T follicular helper cell (primary cell): ENCODE results near the gene BRSK2.

Experiments used
- DNase-seq: peaks from one replicate; pipeline ENCODE4 v3.0.0-alpha.2; 2020; ENCODE audit warnings: low read depth

BRSK2 gene

DNA sequence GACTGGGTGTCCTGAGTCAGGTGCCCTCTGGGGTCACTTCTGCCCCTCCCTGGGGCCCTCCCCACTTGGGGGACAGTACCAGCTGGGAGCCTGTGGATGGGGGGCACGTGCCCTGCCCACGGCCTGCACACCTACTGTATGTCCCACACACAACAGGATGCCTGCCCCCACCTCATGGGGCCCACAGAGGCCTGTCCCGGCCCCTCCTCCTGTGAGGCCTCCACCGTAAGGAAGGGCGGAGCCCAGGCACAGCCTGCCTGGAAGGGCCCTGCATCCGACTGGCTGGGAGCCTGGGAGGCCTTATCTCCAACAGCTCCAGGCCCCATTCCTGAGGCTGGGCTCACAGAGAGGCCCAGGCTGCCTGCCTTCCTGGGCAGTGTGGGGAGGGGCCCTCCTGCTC, 47.8 kb downstream of the BRSK2 start:
- DNase-seq, result no peak

- no peak for DNase-seq
Measured at GRCh38 chr11:1438261-1438966, 48.7 kb downstream of the BRSK2 start.

DNA sequence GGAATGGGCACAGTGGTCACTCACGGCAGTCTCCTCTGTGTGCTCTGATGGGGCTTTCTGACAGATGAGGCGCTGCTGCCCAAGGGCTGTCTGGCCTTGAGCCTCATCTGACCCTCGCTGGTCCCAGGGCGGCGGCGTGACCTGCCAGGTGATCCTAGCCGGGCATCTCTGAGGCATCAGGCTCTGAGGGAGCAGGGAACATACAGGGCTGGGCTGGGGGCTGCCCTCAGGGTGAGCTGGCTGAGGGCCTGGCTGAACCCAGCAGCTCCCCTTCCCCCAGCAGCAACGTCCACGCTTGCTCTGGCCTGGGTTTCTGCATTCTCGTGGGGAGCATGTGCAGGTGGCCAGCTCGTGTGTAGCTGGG, 49.2 kb downstream of the BRSK2 start:
- no peak for DNase-seq

- DNase-seq, result no peak
Measured at GRCh38 chr11:1439341-1439740, 49.6 kb downstream of the BRSK2 start.

DNA sequence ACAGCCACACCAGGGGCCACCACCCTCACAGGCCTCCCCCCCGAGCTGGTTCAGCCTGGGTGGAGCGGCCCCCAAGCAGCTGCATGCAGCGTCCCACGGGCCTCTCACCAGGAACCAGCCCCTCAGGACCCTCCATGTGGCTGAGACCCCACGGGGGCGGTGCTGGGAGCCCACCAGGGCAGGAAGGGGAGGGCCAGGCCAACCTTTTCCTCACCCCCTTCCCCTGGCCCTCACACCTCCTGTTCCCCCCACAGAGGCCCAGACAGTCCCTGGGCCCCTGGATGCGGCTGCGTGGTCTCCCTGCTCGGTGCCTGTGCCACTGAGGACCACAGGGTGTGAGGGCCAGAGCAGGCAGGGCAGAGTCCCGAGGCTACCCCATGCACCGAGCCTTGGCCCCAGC, 50.3 kb downstream of the BRSK2 start:
- no peak for DNase-seq

- DNase-seq, result no peak
Measured at GRCh38 chr11:1440496-1440895, 50.8 kb downstream of the BRSK2 start.

DNA sequence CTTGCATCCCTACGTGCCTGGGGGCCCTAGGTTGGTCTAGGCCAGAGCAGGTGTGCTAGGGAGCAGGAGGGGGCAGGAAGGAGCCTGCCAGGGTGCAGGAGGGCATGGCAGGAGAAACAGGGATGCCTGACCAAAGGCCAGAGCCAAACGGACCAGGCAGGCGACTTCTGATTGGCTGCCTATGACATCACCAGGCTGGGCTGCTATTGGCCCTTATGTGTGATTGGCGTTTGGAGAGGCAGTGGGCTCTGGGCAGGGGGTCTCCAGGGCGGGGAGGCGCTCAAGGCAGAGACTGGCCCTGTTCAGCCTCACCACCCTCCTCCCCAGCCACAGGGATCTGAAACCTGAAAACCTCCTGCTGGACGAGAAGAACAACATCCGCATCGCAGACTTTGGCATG, 52.4 kb downstream of the BRSK2 start:
- DNase-seq, result no peak

DNA sequence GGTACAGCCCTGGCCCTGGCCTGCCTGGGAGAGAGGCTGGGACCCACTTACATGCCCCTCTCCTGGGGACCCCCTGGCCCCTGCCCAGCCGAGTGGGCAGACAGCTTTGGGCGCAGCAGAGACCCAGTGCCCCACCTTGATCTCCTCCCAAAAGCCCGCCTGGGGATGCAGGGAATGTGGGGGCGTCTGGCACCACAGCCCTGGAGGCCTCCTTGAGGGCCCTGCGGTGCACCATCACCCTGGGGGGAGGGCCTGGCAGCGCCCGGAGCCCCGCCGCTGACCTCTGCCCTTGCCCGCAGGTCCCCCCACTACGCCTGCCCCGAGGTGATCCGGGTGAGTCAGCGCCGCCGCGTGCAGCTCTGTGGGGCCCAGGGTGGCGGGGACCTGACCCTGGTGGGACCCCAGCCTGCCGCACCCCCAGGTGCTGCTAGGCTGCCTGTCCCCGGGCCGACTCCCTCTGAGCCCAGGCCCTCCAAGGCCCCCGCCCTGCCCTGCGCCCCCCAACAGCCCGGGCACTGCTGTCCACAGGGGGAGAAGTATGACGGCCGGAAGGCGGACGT, 53.2 kb downstream of the BRSK2 start:
- DNase-seq, result no peak

- no peak for DNase-seq
Measured at GRCh38 chr11:1443737-1444136, 54.0 kb downstream of the BRSK2 start.

GRCh38 chr11:1444321-1444720, 54.6 kb downstream of the BRSK2 start:
- no peak for DNase-seq

- no peak for DNase-seq
Measured at GRCh38 chr11:1444823-1445422, 55.2 kb downstream of the BRSK2 start.

DNA sequence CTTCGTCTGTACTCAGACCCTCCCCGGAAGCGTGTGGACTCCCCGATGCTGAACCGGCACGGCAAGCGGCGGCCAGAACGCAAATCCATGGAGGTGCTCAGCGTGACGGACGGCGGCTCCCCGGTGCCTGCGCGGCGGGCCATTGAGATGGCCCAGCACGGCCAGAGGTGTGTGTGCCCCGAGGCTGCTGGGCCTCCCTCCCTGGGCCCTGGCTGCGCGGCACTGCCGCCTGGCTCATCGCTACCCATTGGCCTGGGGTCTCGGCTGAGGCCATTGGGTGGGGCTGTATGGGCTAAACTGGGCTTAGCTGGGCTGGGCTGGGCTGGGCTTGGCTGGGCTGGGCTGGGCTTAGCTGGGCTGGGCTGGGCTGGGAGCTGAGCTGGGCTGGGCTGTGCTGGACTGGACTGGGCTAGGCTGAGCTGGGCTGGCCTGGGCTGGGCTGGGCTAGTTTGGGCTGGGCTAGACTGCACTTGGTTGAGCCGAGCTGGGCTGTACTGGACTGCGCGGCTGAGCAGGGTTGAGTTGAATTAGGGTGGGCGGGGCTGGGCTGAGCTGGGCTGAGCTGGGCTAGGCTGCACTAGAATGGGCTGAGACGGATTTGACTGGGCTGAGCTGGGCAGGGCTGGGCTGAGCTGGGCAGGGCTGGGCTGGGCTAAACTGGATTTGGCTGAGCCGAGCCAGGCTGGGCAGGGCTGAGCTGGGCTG, 56.2 kb downstream of the BRSK2 start:
- DNase-seq, result no peak

GRCh38 chr11:1446623-1447022, 56.9 kb downstream of the BRSK2 start:
- DNase-seq, result no peak

DNA sequence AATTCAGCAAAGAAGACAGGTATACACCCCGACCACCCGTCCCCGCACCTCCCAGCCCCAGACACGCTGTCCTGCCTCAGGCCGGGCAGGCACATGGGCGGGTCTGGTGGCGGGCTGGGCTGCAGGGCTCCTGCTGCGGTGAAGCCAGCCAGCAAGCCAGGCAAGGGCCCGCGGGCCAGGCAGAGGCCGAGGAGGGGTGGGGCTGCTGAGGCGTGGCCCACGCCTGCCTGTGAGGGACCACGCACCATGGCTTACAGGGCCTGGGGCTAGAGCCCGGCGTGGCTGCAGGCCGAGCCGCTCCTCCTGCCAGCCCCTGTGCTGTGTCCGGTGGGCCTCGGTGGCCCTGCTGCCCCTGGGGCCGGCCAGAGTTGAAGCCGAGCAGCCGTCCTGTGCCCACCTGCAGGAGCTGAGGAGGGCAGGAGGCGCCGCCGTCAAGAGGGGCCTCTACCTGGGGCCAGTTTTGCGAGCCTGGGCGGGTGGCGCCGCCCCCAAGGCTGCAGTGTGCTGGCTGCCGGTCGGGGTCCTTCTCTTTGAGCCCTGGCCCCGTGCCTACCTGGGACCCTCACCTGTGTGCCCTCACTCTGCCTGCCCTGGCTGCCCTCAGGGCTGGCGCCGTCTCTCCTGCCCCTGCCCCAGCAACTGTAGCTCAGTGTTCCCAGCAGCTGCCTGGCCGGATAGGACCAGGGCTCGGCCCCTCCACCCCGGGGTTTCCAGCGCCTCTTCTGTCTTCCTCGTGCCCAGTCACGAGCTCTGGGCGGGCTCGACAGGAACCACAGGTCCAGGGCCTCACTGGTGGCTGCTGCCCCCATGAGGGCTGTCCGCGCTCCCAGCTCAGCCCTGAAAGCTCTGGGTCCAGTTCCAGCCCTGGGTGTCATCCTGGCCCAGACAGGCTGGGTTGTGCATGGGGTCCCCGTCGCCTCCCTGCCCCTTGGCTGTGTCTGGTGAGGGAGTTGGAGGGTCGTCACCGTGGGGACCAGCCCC, 58.4 kb downstream of the BRSK2 start:
- no peak for DNase-seq

GRCh38 chr11:1448882-1449281, 59.1 kb downstream of the BRSK2 start:
- DNase-seq, result no peak

GRCh38 chr11:1449490-1450243, 59.9 kb downstream of the BRSK2 start:
- no peak for DNase-seq

GRCh38 chr11:1450344-1450875, 60.7 kb downstream of the BRSK2 start:
- DNase-seq, result no peak

DNA sequence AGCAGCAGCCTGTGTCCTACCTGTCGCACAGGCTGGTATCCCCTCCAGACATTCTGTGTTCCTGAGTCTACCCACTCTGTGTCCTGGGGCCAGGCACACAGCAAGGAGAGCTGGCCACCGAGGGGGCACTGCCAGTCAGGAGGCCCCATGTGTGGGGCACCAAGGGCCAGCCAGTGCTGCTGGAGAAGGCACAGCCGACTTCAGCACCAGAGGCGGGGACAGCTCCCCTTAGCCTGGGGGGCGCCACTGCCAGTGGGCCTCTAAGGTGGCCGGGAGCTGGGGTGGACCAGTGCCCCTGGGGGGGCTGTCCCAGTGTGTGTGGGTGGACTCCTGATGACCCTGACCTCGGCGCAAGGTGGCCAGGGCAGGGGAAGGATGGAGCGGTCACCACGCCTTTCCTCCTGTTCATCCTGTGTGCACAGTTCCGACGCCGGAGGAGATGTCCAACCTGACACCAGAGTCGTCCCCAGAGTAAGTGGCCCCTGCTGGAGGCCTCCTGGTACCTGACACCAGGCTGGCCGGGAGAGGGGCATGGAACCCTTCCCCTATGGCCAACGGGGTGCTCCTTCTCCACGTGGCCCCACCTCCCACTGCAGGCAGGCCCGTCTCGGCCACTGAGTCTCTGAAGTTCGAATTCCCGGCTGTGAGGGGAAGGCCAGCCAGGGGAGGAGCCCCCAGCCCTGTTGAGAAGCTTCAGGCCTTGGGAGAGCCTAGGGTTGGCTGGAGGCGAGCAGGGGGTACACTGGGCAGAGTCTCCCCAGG, 61.4 kb downstream of the BRSK2 start:
- DNase-seq, result no peak

DNA sequence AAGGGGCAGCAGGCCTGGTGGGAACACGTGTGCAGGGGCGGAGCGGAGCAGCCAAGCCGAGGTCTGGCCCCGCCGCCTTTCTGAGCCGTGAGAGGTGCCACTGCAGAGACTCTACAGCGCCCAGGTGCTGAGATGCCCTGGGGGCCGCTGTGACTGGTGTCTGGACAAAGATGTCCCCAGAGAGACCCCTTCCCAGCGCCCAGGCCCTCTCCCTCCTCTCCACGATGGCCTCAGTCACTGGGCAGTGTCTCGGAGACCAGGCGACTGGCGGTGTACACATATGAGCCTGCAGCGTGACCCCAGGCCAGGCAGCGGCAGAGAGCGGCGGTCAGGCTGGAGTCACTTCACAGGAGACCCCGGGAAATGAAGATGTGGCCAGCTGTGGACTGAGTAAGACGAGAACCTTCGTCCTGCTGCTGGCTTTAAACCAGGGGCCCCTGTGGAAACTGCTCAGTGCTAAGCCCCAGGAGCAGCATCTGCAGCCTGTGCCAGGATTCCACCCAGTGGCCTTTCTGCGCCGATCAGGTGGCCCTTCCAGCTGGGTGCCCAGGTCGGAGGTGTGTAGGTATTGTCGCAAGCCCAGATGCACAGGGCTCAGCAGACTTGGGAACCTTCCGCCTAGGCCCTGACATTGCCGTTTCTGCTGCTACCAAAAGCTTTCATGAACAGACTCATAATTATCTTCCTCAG, 62.2 kb downstream of the BRSK2 start:
- DNase-seq, result no peak

DNA sequence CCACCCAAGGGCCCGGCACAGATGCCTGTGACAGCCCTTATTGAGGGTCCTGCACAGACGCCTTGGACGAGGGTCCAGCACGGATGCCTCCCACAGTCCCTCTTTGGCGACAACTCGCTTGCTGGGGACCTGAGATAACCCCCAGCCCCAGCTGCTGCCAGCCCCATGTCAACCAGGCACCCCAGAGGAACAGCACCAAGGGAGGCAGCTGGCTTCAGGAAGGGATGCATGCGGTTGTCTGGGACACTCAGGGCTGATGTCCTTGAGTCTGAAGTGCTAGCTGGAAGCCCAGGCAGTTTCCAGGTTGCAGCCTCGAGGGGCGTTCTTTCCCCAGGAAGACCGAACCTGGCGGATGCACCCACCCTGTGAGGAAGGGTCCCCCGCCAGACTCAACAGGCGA, 63.0 kb downstream of the BRSK2 start:
- no peak for DNase-seq
